Inferior parietal cortex (tissue), 1 donor: ENCODE results near the gene KCNK13.
"Not testable (repeated sequence)": the region's sequence is repeated elsewhere in the genome, so short reads cannot be mapped to it uniquely, and the experiment has no call there.

Source experiments
- DNase-seq: peaks from one replicate; pipeline ENCODE4 v3.0.0-alpha.2; 2016; ENCODE audit errors: extremely low spot score

KCNK13 gene

GRCh38 chr14:90061685-90062126 is at the start of gene KCNK13:
TSS of gene KCNK13 (plus strand) at chr14:90061994. CDS start at chr14:90062206, 212 bp downstream.
- no peak for DNase-seq

- no peak for DNase-seq
These were observed 44.4 kb upstream of the KCNK13 start for GRCh38 chr14:90017371-90017770.

- no peak for DNase-seq
These were observed 41.8 kb upstream of the KCNK13 start for GRCh38 chr14:90019824-90020523.

- no peak for DNase-seq
These were observed 38.5 kb upstream of the KCNK13 start for GRCh38 chr14:90023176-90023896.

- no peak for DNase-seq
These were observed 36.9 kb upstream of the KCNK13 start for GRCh38 chr14:90024910-90025309.

- not testable (repeated sequence) for DNase-seq
These were observed 35.2 kb upstream of the KCNK13 start for GRCh38 chr14:90026608-90027007.

GRCh38 chr14:90027842-90028241 is 34.0 kb upstream of the KCNK13 start:
- DNase-seq = no peak

GRCh38 chr14:90034156-90034555 is 27.6 kb upstream of the KCNK13 start:
- DNase-seq = no peak

- no peak for DNase-seq
These were observed 26.8 kb upstream of the KCNK13 start for GRCh38 chr14:90034835-90035525.

- DNase-seq = no peak
These were observed 22.4 kb upstream of the KCNK13 start for GRCh38 chr14:90039253-90040010.

- no peak for DNase-seq
These were observed 21.4 kb upstream of the KCNK13 start for GRCh38 chr14:90040411-90040810.

- no peak for DNase-seq
These were observed 19.1 kb upstream of the KCNK13 start for GRCh38 chr14:90042496-90043252.

- no peak for DNase-seq
These were observed 16.2 kb upstream of the KCNK13 start for GRCh38 chr14:90045616-90046015.

GRCh38 chr14:90049390-90049789 is 12.4 kb upstream of the KCNK13 start:
- DNase-seq = no peak

- DNase-seq = no peak
These were observed 11.5 kb upstream of the KCNK13 start for GRCh38 chr14:90050271-90050670.

- no peak for DNase-seq
These were observed 8.8 kb upstream of the KCNK13 start for GRCh38 chr14:90053044-90053443.

GRCh38 chr14:90054803-90055202 is 7.0 kb upstream of the KCNK13 start:
- no peak for DNase-seq

- DNase-seq = no peak
These were observed 5.0 kb upstream of the KCNK13 start for GRCh38 chr14:90056826-90057225.

GRCh38 chr14:90058876-90059458 is 2.8 kb upstream of the KCNK13 start:
- DNase-seq = no peak

GRCh38 chr14:90060312-90060964 is 1.4 kb upstream of the KCNK13 start:
- DNase-seq = peak; percentile 56
